ACHN (cell line): ENCODE measurements around the gene ERC2.

Experiments
- DNase-seq: peaks from one replicate; pipeline ENCODE4 v3.0.0-alpha.2; 2015
- in situ Hi-C: cut with HindIII; loops from 2 replicates; pipeline ENCODE4 v1.10.0; 2017; ENCODE audit warnings: low sequenced_read_pairs, low pct_ligation_motif_present, low pct_unique_long_range_greater_than_20kb

The ERC2 gene

GRCh38 chr3:56339671-56340070 is 128.6 kb downstream of the ERC2 start:
- in situ Hi-C loops = no loop called here
- no peak for DNase-seq

GRCh38 chr3:56339244-56339643 is 129.0 kb downstream of the ERC2 start:
- no peak for DNase-seq
- in situ Hi-C loops = no loop called here

GRCh38 chr3:56336023-56336422 is 132.2 kb downstream of the ERC2 start:
- in situ Hi-C loops = no loop called here
- no peak for DNase-seq

GRCh38 chr3:56324473-56324872 is 143.8 kb downstream of the ERC2 start:
- DNase-seq = no peak
- in situ Hi-C loops = no loop called here

GRCh38 chr3:56323986-56324420 is 144.3 kb downstream of the ERC2 start:
- DNase-seq = peak; percentile 47
- in situ Hi-C loops = no loop called here

GRCh38 chr3:56322862-56323261 is 145.4 kb downstream of the ERC2 start:
- in situ Hi-C loops = no loop called here
- DNase-seq = no peak

GRCh38 chr3:56321892-56322291 is 146.4 kb downstream of the ERC2 start:
- no peak for DNase-seq
- in situ Hi-C loops = no loop called here

GRCh38 chr3:56321383-56321782 is 146.9 kb downstream of the ERC2 start:
- in situ Hi-C loops = no loop called here
- no peak for DNase-seq

- in situ Hi-C loops = no loop called here
- DNase-seq = no peak
Measured at GRCh38 chr3:56320883-56321282, 147.4 kb downstream of the ERC2 start.

- DNase-seq = no peak
- in situ Hi-C loops = no loop called here
Measured at GRCh38 chr3:56318891-56319290, 149.4 kb downstream of the ERC2 start.

- in situ Hi-C loops = no loop called here
- DNase-seq = no peak
Measured at GRCh38 chr3:56316944-56317343, 151.3 kb downstream of the ERC2 start.

- DNase-seq = peak; percentile 64
- in situ Hi-C loops = no loop called here
Measured at GRCh38 chr3:56314842-56315241, 153.4 kb downstream of the ERC2 start.

- DNase-seq = no peak
- in situ Hi-C loops = no loop called here
Measured at GRCh38 chr3:56309465-56309864, 158.8 kb downstream of the ERC2 start.

- DNase-seq = no peak
- in situ Hi-C loops = no loop called here
Measured at GRCh38 chr3:56308471-56308870, 159.8 kb downstream of the ERC2 start.

GRCh38 chr3:56304069-56304468 is 164.2 kb downstream of the ERC2 start:
- in situ Hi-C loops = no loop called here

GRCh38 chr3:56303487-56303886 is 164.8 kb downstream of the ERC2 start:
- peak; percentile 35 for DNase-seq
- in situ Hi-C loops = no loop called here

More at GRCh38 chr3:56304069-56304468, 164.2 kb downstream of the ERC2 start:
- DNase-seq = no peak

GRCh38 chr3:56302417-56302816 is 165.8 kb downstream of the ERC2 start:
- DNase-seq = peak; percentile 7
- in situ Hi-C loops = no loop called here

GRCh38 chr3:56297281-56297840 is 170.9 kb downstream of the ERC2 start:
- in situ Hi-C loops = no loop called here
- no peak for DNase-seq

GRCh38 chr3:56296361-56296760 is 171.9 kb downstream of the ERC2 start:
- DNase-seq = no peak
- in situ Hi-C loops = no loop called here

- in situ Hi-C loops = no loop called here
- no peak for DNase-seq
Measured at GRCh38 chr3:56295161-56295560, 173.1 kb downstream of the ERC2 start.

GRCh38 chr3:56294286-56294685 is 174.0 kb downstream of the ERC2 start:
- DNase-seq = no peak
- in situ Hi-C loops = no loop called here
